LNCaP clone FGC (cell line): ENCODE data around the gene HARBI1.

Experiments used
- DNase-seq: peaks from one replicate; pipeline ENCODE4 v3.0.0-alpha.2; 2011; ENCODE audit warnings: low read depth
- H3K4me3 ChIP-seq: 2 replicates; pipeline ENCODE4 v1.5.1; 2011; ENCODE audit warnings: mild to moderate bottlenecking, low read depth, low read length, control low read depth
- TF ChIP-seq, protein P1 (sequence below): IDR thresholded peaks from 2 replicates; pipeline ENCODE4 v1.5.1; 2012; ENCODE audit warnings: mild to moderate bottlenecking; ENCODE audit not compliant: control insufficient read depth, insufficient read depth; ENCODE audit errors: extremely low read depth

Gene HARBI1

DNA sequence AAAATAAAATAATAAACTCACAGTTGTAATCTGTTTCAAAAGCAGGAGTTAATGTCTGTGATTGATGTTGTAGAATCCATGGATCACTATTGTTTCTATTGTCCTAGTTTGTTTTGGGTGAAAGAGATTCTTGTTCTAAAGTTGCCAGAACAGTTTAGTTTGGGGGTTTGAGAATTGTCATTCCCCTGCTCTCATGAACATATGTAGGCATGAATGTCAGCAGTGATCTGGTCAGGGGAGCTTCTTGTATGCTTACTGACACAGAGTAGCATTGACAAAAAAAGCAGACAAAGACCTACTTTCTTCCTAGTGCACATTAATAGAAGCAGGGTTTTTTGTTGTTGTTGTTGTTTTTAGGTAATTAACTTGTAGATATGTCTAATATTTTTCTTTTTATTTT lies 44.8 kb upstream of the HARBI1 start:
- TF ChIP-seq, protein P1, sequence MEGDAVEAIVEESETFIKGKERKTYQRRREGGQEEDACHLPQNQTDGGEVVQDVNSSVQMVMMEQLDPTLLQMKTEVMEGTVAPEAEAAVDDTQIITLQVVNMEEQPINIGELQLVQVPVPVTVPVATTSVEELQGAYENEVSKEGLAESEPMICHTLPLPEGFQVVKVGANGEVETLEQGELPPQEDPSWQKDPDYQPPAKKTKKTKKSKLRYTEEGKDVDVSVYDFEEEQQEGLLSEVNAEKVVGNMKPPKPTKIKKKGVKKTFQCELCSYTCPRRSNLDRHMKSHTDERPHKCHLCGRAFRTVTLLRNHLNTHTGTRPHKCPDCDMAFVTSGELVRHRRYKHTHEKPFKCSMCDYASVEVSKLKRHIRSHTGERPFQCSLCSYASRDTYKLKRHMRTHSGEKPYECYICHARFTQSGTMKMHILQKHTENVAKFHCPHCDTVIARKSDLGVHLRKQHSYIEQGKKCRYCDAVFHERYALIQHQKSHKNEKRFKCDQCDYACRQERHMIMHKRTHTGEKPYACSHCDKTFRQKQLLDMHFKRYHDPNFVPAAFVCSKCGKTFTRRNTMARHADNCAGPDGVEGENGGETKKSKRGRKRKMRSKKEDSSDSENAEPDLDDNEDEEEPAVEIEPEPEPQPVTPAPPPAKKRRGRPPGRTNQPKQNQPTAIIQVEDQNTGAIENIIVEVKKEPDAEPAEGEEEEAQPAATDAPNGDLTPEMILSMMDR: no peak
- DNase-seq: no peak
- H3K4me3 ChIP-seq: no peak overlapping the region

DNA sequence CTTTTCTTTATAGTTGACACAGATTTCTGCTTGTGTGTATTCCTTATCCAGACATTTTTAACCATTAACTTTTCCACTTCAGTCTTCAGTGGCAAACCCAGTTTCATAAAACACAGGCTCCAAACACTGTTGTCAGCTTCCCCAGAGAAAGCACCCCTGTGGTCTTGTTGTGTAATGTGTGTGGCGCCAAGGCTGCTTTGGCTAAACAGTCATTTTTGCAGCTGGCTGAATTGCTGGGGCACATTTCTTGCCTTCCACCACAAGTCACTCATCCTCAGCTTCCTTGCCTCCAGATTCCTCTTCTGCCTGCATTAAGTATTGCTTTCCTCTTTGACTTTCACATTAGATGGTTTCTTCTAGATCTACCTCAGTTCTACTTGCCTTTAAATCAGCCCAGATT lies 42.9 kb upstream of the HARBI1 start:
- no peak for DNase-seq
- TF ChIP-seq, protein P1: no peak

DNA sequence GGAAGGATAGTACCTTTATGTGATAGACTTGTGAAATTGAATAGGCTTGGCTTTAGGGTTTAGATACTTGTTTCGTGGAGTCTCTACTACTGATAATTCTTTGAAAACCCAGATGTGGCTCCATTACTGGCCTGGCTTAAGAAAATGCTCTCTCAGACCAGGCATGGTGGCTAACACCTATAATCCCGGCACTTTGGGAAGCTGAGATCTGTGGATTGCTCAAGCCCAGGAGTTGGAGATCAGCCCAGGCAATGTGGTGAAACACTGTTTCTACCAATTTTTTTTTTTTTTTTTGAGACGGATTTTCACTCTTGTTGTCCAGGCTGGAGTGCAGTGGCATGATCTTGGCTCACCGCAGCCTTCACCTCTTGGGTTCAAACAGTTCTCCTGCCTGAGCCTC lies 41.2 kb upstream of the HARBI1 start:
- no peak overlapping the region for H3K4me3 ChIP-seq
- TF ChIP-seq, protein P1: no peak
- DNase-seq: no peak

More for the DNA sequence above, 42.9 kb upstream of the HARBI1 start:
- H3K4me3 ChIP-seq: no peak overlapping the region

DNA sequence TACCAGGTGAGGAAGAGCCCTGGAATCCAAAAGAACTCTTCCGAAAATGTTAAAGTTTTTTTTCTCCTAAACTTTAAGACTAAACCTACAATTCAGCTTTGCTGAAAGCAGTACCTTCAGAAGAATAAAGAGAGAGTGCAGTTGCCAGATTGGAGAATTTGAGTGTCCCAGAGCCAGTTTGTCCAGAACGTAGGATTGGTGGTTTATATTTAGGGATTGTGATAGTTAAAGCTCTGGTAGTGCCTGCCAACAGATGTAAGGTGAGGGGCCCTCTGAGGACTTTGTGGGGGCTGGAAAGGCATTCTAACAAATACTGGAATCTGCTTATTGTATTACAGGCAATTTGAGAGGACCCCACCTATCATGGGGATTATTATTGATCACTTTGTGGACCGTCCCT lies 40.2 kb upstream of the HARBI1 start:
- H3K4me3 ChIP-seq: no peak overlapping the region
- TF ChIP-seq, protein P1: no peak
- DNase-seq: no peak

DNA sequence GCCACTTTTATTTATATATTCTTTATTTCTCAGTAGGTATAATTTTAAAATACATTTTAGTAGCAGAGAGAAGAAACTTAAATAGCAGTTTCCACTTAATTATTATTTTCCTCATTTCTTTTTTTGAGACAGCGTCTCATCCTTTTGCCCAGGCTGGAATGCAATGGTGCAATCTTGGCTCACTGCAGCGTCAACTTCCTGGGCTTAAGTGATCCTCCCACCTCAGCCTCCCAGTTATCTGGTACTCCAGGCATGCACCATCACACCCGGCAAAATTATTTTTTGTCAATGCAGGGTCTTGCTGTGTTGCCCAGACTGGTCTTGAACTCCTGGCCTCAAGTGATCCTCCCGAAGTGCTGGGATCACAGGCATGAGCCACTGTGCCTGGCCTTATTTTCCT lies 38.6 kb upstream of the HARBI1 start:
- no peak overlapping the region for H3K4me3 ChIP-seq
- no peak for DNase-seq
- TF ChIP-seq, protein P1: no peak

DNA sequence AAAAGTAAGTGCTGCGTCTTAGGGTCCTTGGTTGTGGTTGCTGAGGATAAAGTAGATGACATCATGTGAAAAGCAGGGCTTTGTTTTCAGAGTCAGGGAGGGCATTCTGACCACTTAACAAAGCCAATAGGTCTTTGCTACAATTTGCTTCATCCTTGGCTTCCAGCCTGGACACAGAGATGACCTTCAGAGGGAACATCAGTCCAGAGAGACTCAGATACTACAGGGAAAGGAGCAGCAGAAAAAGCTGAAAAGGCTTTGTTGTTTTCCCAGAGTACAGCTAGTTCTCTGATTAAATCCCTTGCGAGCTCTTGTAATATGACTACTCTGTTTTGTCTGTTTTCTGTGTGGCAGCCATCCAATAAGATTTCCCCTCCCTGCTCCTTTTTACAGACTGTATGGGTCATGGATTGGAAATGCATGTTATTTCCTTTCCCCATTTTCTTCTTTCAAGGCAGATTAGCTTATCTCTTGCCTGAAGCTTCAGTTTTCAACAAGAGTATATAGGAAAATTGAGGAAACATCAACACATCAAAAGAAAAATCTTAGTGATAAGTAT lies 32.2 kb upstream of the HARBI1 start:
- H3K4me3 ChIP-seq: no peak overlapping the region
- TF ChIP-seq, protein P1: no peak
- peak; percentile 50 for DNase-seq

DNA sequence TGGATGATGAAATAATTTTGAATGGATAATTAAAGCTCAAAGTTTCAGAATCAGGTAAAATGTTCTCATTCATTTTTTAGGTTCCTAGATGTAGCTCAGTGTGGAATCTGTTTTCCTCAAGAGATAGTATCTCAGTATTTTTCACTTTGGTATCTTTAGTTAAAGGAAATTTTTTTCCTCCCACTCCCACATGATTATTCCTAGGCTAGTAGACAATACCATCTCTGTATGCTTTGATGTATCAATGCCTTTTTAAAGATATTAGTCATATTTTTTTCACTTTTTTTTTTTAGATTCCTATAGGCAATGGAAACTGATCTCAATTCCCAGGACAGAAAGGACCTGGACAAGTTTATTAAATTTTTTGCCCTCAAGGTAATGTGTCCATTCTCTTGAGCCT lies 27.0 kb upstream of the HARBI1 start:
- no peak for DNase-seq
- no peak overlapping the region for H3K4me3 ChIP-seq
- TF ChIP-seq, protein P1: no peak
